Natural killer cell treated with Interleukin-12 subunit alpha and Interleukin-12 subunit beta and Interleukin-15 and Interleukin-18, amount 100 ng/mL, for 72 hours (primary cell): Measurements from ENCODE around the gene C19orf73. TPM values are rescaled to one million over a fixed set of nuclear protein-coding genes. Genes with fewer than 3 reads are reported as not detected.
"Not testable (repeated sequence)": the region's sequence is repeated elsewhere in the genome, so short reads cannot be mapped to it uniquely, and the experiment has no call there.

Experiments
- ATAC-seq, 2 donors: fragments of 150-1000 bp; cut with Tn5 transposase in 1 of 2; sonication (Bioruptor Pico), chemical (Tn5 transposase) in 1 of 2; 2 replicates each; pipeline ENCODE4 v1.10.0; 2021
- DNase-seq: peaks from one replicate; pipeline ENCODE4 v3.0.0; 2022; ENCODE audit warnings: low spot score
- H3K27ac Mint-ChIP-seq, 2 donors: 1 replicate in 1 of 2; 2 replicates in 1 of 2; pipeline ENCODE4 v1.8.0; 2022; ENCODE audit warnings: mixed read lengths in 2 of 2, mild to moderate bottlenecking in 1 of 2, moderate library complexity in 1 of 2
- H3K27me3 Mint-ChIP-seq, 2 donors: 1 replicate in 1 of 2; 2 replicates in 1 of 2; pipeline ENCODE4 v1.8.0; 2022; ENCODE audit warnings: mixed read lengths in 2 of 2
- H3K36me3 Mint-ChIP-seq: one replicate; pipeline ENCODE4 v1.8.0; 2022; ENCODE audit warnings: mixed read lengths
- H3K4me1 Mint-ChIP-seq, 2 donors: 1 replicate in 1 of 2; 2 replicates in 1 of 2; pipeline ENCODE4 v1.8.0; 2022; ENCODE audit warnings: low read depth in 2 of 2, mixed read lengths in 2 of 2, mild to moderate bottlenecking in 1 of 2
- H3K4me3 Mint-ChIP-seq: one replicate; pipeline ENCODE4 v1.8.0; 2022; ENCODE audit warnings: mixed read lengths
- H3K9me3 Mint-ChIP-seq: 2 replicates; pipeline ENCODE4 v1.8.0; 2022; ENCODE audit warnings: mixed read lengths
- total RNA-seq, 2 donors: library from RNA; stranded (reverse); gene quantifications; one replicate each; pipeline ENCODE4 v1.2.3, GENCODE V29; 2022

The C19orf73 gene
- total RNA-seq, 2 donors from 2014 or later = 0.95 to 2.9 TPM

DNA sequence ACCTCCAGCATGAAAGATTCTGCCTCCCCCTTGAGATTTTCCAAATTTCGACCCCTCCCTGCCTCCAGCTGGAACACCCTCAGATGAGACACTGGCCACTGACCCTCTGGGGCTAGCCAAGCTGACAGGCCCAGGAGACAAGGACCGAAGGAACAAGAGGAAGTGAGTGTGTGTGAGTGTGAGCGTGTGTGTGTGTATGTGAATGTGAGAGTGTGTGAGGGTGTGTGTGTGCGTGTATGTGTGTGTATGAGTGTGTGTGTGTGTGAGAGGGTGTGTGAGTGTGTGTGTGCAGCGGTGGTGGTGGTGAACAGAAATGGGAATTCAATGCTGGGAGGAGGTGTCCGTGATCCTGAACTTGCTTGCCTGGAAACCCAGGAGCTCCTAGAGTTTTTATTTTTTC lies 22.4 kb upstream of the C19orf73 start:
- Mint-ChIP-seq H3K9me3 (no peaks in the 10 kb centered on the region), H3K36me3 (no peaks in the 10 kb centered on the region), H3K4me1 (peaks cover 19% of the 10 kb centered on the region in 2 donors), H3K27ac (no peak overlapping the region), H3K4me3 (peak overlapping the region; percentile 2), H3K27me3 (peaks cover 16 to 21% of the 10 kb centered on the region in 2 donors)
- no peak for DNase-seq
- no peak for ATAC-seq

DNA sequence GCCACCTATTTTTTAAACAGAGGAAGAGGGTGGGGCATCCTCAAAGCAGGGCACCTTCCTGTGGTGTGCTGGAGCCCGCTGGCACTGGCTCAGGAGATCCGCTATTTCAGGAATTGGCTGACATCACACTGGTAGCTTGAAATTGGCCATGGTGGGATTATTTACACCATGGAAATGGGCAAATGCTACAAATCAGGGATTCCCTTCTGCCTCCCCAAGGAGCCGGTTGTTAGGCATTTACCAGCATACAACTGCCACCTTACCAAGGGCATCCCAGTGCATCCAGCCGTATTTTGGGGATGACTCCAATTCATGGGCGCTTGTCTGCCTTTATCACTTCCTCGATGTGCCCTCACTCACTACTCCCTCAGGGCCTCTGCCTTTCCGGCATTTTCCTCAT lies 22.0 kb upstream of the C19orf73 start:
- Mint-ChIP-seq H3K27me3 (peaks cover 16 to 20% of the 10 kb centered on the region in 2 donors), H3K4me3 (no peak overlapping the region), H3K36me3 (no peaks in the 10 kb centered on the region), H3K9me3 (no peaks in the 10 kb centered on the region), H3K4me1 (peaks cover 19% of the 10 kb centered on the region in 2 donors), H3K27ac (no peak overlapping the region)
- no peak for ATAC-seq
- no peak for DNase-seq

DNA sequence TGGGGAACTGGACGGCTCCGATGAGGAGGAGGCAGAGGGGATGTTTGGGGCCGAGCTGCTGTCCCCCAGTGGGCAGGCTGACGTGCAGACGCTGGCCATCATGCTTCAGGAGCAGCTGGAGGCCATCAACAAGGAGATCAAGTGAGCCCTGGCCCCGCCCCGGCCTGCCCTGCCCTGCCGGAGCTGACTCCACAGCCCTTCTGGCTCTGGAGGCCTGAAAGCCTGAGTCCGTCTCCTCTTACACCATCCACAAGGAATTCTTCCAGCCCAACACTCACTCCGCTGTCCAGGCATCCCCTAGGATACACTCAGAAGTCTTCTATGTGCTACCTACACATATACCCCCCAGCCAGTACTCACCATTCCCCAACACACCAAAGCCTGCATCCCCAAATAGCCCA lies 17.8 kb upstream of the C19orf73 start:
- Mint-ChIP-seq H3K27ac (no peak overlapping the region), H3K27me3 (peaks cover 0 to 6% of the 10 kb centered on the region in 2 donors), H3K9me3 (no peaks in the 10 kb centered on the region), H3K4me3 (no peak overlapping the region), H3K36me3 (no peaks in the 10 kb centered on the region), H3K4me1 (peaks cover 6 to 11% of the 10 kb centered on the region in 2 donors)
- no peak for DNase-seq
- ATAC-seq = no peak

DNA sequence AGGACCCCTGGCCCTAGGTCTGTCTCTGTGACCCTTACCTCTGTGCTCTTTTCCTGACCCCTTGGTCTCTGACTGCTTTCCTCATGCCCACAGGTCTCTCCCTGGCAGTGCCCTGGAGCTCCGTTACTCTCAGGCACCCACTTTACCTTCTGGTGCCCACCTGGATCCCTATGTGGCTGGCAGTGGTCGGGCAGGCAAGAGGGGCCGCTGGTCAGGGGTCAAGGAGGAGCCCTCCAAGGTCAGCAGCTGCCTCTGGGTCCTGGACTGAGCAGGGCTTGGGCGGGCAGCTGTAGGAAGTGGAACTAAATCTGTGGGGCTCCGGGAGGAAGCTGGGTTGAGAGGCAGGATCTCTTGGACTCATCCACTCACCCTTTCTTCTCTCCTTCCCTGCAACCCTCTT lies 16.7 kb upstream of the C19orf73 start:
- no peak overlapping the region for H3K4me3 Mint-ChIP-seq
- DNase-seq (no peak), ATAC-seq (no peak)
- H3K4me1 Mint-ChIP-seq = peaks cover 6 to 11% of the 10 kb centered on the region in 2 donors
- no peaks in the 10 kb centered on the region for H3K36me3 Mint-ChIP-seq
- H3K27ac Mint-ChIP-seq = no peak overlapping the region
- no peaks in the 10 kb centered on the region for H3K9me3 Mint-ChIP-seq
- peaks cover 0 to 6% of the 10 kb centered on the region in 2 donors for H3K27me3 Mint-ChIP-seq

DNA sequence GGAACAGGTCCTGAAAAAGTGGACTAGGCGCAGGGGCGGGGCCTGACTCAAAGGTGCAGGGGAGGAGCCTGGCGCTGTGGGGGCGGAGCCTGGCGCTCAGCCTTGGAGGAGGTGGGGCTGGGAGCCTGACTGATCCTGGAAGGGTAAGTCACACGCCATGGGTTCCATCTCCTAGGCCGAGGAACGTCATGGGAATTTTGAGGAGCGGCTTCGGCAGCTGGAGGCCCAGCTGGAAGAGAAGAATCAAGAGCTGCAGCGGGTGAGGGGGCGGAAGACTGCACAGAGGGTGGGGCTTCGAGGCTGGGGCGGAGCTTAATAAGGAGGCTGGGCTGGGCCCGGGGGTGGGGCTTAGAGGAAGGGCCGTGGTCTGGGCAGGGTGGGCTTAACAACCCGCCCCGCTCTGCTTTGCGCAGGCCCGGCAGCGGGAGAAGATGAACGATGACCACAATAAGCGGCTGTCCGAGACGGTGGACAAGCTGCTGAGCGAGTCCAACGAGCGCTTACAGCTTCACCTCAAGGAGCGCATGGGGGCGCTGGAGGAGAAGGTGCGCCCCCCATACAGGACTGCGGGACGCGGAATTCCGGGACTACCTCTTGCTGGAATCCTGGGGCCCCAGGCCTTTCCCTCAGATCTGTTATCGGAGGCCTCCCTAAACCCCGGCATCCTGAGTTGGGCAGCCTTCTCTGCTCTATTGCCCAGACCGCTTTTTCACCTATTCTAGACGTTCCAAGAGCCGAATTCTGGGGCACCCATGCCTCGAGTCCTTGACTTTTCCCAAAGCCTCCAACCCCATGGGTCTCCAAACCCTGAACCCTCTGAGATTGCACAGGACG lies 14.9 kb upstream of the C19orf73 start:
- H3K27ac Mint-ChIP-seq = no peak overlapping the region
- DNase-seq = no peak
- peak; percentile 75 to 83 for ATAC-seq
- peaks cover 13 to 14% of the 10 kb centered on the region in 2 donors for H3K4me1 Mint-ChIP-seq
- H3K9me3 Mint-ChIP-seq = no peaks in the 10 kb centered on the region
- no peaks in the 10 kb centered on the region for H3K36me3 Mint-ChIP-seq
- H3K4me3 Mint-ChIP-seq = peak overlapping the region; percentile 74
- peaks cover 0 to 6% of the 10 kb centered on the region in 2 donors for H3K27me3 Mint-ChIP-seq

DNA sequence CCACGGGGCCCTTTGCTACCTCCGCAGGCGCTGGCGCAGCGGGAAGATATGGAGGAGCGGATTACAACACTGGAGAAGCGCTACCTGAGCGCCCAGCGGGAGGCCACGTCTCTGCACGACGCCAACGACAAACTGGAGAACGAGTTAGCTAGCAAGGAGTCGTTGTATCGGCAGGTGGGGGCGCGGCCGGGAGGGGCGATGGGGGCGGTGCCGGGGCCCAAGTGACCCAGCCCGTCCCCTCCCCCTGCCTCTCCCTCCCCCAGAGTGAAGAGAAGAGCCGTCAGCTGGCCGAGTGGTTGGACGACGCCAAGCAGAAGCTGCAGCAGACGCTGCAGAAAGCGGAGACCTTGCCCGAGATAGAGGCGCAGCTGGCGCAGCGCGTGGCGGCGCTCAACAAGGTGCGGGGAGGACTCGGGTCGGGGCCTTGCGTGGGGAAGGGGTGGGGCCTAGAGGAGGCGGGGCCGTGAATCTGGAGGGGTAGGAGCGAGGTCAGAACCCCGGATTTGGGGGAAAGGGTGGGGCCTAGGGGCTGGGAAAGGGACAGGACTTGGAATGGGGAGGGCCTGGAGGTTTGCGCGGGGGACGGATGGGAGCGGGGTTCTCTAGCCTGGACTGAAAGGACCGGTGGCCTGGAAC lies 14.1 kb upstream of the C19orf73 start:
- no peak for DNase-seq
- Mint-ChIP-seq H3K27me3 (peaks cover 0 to 6% of the 10 kb centered on the region in 2 donors), H3K4me1 (peaks cover 21% of the 10 kb centered on the region in 2 donors), H3K36me3 (no peaks in the 10 kb centered on the region), H3K9me3 (no peaks in the 10 kb centered on the region), H3K27ac (no peak overlapping the region), H3K4me3 (peak overlapping the region; percentile 74)
- ATAC-seq = peak; percentile 43 to 49

DNA sequence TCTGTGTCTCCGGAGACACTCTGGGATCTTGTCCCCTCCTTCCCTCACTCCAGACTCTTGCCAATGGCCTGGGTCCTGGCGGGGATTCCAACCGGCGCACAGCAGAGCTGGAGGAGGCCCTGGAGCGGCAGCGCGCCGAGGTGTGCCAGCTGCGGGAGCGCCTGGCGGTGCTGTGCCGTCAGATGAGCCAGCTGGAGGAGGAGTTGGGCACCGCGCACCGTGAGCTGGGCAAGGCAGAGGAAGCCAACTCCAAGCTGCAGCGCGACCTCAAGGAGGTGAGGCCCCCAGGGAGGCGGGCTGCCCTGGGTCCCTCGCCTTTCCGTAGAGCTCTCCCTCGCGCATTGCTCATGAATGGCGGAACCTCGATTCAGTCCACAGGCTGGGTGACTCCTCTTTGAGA lies 11.4 kb upstream of the C19orf73 start:
- no peaks in the 10 kb centered on the region for H3K9me3 Mint-ChIP-seq
- peaks cover 23 to 26% of the 10 kb centered on the region in 2 donors for H3K4me1 Mint-ChIP-seq
- H3K4me3 Mint-ChIP-seq = no peak overlapping the region
- H3K27ac Mint-ChIP-seq = no peak overlapping the region
- no peak for DNase-seq
- no peak for ATAC-seq
- H3K36me3 Mint-ChIP-seq = no peaks in the 10 kb centered on the region
- peaks cover 0 to 2% of the 10 kb centered on the region in 2 donors for H3K27me3 Mint-ChIP-seq

DNA sequence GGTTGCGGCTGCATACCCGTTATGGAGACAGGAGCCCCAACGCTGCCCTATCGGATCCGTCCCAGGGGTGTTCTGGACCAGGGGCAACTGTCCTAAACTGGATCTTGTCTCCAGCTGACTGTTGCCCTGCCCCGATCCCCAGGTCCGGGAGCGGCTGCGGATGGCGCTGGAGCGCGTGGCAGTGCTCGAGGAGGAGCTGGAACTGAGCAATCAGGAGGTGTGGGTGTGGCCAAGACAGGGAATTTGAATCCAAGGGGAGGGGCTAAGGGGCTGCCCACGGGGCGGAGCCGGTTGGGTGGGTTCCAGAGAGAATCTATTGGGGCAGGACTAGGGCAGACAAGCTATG lies 10.3 kb upstream of the C19orf73 start:
- no peak for DNase-seq
- Mint-ChIP-seq H3K4me3 (peak overlapping the region; percentile 89), H3K9me3 (no peaks in the 10 kb centered on the region), H3K36me3 (no peaks in the 10 kb centered on the region), H3K27ac (peak overlapping the region in 1 of 2 donors; percentile 72), H3K27me3 (peaks cover 0 to 2% of the 10 kb centered on the region in 2 donors), H3K4me1 (peaks cover 23 to 24% of the 10 kb centered on the region in 2 donors)
- no peak for ATAC-seq

DNA sequence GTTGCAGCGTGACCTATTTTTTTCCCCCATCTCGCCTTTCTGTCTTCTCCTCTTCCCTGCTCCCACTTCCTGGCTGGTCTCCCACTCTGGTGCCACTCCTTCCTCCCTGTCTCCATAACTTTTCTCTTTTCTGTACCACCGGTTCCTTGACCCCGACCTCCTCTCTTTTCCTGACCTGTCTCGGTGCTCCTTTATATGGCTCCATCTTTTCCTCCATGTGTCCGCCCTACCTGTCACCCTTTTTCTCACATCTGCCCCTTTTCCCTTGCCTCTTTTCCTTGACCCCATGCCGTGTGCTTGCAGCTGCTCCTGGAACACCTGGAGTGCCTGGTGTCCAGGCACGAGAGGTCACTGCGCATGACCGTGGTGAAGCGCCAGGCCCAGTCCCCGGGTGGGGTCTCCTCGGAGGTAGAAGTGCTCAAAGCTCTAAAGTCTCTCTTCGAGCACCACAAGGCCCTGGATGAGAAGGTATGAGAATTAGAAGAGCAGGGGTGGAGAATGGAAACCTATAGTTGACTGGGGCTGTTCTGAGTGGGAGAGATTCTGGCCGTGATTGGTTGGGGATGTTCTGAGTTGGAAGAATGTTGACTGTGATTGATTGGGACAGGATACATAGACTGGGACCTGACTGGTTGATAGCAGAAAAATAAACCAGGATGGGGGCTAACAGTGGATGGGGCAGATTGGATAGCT lies 9.7 kb upstream of the C19orf73 start:
- peak overlapping the region; percentile 68 to 72 for H3K27ac Mint-ChIP-seq
- H3K27me3 Mint-ChIP-seq = peaks cover 0 to 2% of the 10 kb centered on the region in 2 donors
- no peaks in the 10 kb centered on the region for H3K9me3 Mint-ChIP-seq
- H3K36me3 Mint-ChIP-seq = no peaks in the 10 kb centered on the region
- ATAC-seq (no peak), DNase-seq (no peak)
- peak overlapping the region; percentile 89 for H3K4me3 Mint-ChIP-seq
- peaks cover 19 to 22% of the 10 kb centered on the region in 2 donors for H3K4me1 Mint-ChIP-seq

DNA sequence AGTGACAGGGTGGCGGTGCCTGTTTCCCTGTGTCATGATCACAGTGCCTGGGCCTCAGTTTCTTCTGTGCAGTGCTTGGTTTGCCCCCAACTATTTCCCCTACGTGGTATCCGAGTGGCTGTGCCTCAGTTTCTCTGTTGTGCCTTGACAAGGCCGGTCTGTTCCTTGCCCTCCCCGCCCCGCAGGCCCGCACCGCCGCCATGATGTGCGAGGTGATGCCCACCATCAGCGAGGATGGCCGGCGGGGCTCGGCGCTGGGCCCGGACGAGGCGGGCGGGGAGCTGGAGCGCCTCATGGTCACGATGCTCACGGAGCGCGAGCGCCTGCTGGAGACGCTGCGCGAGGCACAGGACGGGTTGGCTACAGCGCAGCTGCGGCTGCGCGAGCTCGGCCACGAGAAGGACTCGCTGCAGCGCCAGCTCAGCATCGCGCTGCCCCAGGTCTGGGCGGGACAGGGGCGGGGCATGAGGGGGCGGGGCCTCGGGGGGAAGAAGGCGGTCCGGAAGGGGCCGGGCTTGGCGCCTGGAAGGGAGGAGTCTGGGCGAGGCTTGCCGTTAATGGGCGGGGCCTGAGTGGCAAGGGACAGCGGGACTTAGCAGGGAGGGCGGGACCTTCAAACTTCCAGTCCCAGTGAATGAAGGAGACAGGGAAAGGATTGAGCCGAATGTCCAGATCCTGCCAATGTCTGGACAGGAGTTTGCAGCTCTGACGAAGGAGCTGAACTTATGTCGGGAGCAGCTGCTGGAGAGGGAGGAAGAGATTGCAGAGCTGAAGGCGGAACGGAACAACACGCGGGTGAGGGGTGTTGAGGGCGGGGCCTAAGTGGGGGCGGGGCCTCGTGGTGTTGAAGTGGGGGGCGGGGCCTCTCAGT lies 9.0 kb upstream of the C19orf73 start:
- Mint-ChIP-seq H3K36me3 (no peaks in the 10 kb centered on the region), H3K27me3 (no peaks in the 10 kb centered on the region), H3K27ac (peak overlapping the region; percentile 68 to 72), H3K4me1 (peaks cover 15 to 19% of the 10 kb centered on the region in 2 donors), H3K4me3 (peak overlapping the region; percentile 89), H3K9me3 (no peaks in the 10 kb centered on the region)
- DNase-seq = peak; percentile 94
- peak; percentile 98 to 99 for ATAC-seq

DNA sequence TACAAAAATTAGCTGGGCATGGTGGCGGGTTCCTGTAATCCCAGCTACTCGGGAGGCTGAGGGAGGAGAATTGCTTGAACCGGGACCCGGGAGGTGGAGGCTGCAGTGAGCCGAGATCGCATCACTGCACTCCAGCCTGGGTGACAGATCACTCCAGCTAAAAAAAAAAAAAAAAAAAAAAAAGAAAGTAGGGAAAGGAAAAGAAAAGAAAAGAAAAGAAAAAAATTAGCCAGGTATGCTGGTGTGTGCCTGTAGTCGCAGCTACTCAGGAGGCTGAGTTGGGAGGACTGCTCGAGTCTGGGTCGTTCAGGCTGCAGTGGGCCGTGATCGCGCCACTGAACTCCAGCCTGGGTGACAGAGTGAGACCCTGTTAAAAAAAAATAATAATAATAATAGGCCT lies 8.3 kb upstream of the C19orf73 start:
- H3K9me3 Mint-ChIP-seq, H3K27ac Mint-ChIP-seq, ATAC-seq, H3K4me3 Mint-ChIP-seq, DNase-seq, H3K27me3 Mint-ChIP-seq, H3K36me3 Mint-ChIP-seq: not testable (repeated sequence)
- peaks cover 15 to 19% of the 10 kb centered on the region in 2 donors for H3K4me1 Mint-ChIP-seq

DNA sequence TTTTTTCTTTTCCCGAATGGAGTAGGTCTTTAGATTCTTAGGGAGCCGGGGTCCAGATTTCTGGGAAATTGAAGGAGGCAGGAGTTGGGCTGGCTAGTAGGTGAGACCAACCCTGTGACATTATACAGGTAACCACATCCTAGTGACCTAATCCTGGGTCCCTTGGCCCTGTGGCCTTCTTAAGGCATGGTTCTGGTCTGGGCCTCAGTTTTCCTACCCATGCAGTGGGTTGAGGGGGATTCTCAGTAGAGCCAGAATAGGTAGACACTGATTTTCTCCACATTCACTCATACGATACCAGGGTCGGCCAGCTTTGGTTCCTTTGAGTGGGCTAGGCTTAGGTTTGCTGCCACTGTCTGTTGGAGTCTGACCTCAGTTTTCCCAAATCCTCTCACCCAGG lies 7.6 kb upstream of the C19orf73 start:
- ATAC-seq = no peak
- H3K4me1 Mint-ChIP-seq = peaks cover 15 to 19% of the 10 kb centered on the region in 2 donors
- no peak for DNase-seq
- no peak overlapping the region for H3K27ac Mint-ChIP-seq
- H3K4me3 Mint-ChIP-seq = no peak overlapping the region
- H3K27me3 Mint-ChIP-seq = peaks cover 0 to 3% of the 10 kb centered on the region in 2 donors
- H3K36me3 Mint-ChIP-seq = no peaks in the 10 kb centered on the region
- no peaks in the 10 kb centered on the region for H3K9me3 Mint-ChIP-seq

DNA sequence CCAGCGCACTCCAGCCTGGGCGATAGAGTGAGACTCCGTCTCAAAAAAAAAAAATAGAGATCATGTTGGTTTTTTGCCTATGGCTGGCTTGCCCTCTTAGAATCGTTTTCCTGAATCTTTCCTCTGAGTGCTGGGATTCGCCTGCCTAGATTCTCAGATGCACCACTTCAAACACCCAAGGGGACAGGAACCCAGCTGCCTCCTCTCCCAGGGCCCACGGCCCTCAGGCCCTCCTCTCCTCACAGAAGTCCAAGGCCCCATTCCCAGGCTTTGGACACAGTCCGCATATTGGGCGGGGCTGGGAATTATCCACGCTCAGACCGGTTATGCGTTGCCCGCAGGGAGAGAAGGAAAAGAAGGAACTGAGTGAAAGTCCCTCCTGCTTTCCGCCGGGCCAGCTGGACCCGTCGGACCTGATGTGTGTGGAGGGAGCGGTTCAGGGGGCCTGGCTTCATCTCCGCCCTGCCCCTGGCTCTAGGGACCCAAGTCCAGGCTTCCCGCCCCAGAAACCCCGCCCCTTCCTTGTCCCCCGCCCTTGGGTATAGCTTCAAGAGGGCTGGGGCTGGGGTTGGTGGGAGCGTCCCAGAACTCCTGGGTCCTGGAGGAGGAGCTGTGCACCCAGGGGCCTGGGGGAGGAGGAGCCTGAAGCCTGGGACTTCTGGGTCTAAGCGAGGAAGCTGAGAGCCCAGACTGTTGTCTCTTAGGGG lies 6.2 kb upstream of the C19orf73 start:
- H3K4me1 Mint-ChIP-seq = peaks cover 24 to 28% of the 10 kb centered on the region in 2 donors
- ATAC-seq = no peak

More for the DNA sequence above, 6.2 kb upstream of the C19orf73 start:
- H3K9me3 Mint-ChIP-seq = no peaks in the 10 kb centered on the region
- no peak for DNase-seq
- H3K27ac Mint-ChIP-seq = no peak overlapping the region
- no peaks in the 10 kb centered on the region for H3K36me3 Mint-ChIP-seq
- no peak overlapping the region for H3K4me3 Mint-ChIP-seq
- peaks cover 10 to 11% of the 10 kb centered on the region in 2 donors for H3K27me3 Mint-ChIP-seq
